ENCODE data around the gene ADAMTS4. TPM values are rescaled to one million over a fixed set of nuclear protein-coding genes. Genes with fewer than 3 reads are reported as not detected.

ADAMTS4 gene
- total RNA-seq, 1 donor from 2014 or later = 1.2 TPM

- Mint-ChIP-seq H3K4me3 (ENCODE audit: unreplicated experiment) (no peak overlapping the region), H3K36me3 (ENCODE audit: unreplicated experiment) (peaks cover 20% of the 10 kb centered on the region), H3K27me3 (ENCODE audit: unreplicated experiment) (no peaks in the 10 kb centered on the region), H3K27ac (ENCODE audit: unreplicated experiment) (no peak overlapping the region), H3K9me3 (ENCODE audit: unreplicated experiment) (no peaks in the 10 kb centered on the region), H3K4me1 (ENCODE audit: unreplicated experiment) (peaks cover 37% of the 10 kb centered on the region)
- TF ChIP-seq CTCF (IDR thresholded peaks at IDR 0.05) = no peak
- no peak for DNase-seq (ENCODE audit: extremely low spot score, unreplicated experiment)
Observed at GRCh38 chr1:161162052-161162451, 36.8 kb downstream of the ADAMTS4 start.

- no peak overlapping the region for H3K27ac Mint-ChIP-seq (ENCODE audit: unreplicated experiment)
- no peak for TF ChIP-seq CTCF (IDR thresholded peaks at IDR 0.05)
- H3K4me1 Mint-ChIP-seq (ENCODE audit: unreplicated experiment) = peaks cover 35% of the 10 kb centered on the region
- no peak overlapping the region for H3K4me3 Mint-ChIP-seq (ENCODE audit: unreplicated experiment)
- H3K9me3 Mint-ChIP-seq (ENCODE audit: unreplicated experiment) = no peaks in the 10 kb centered on the region
- H3K27me3 Mint-ChIP-seq (ENCODE audit: unreplicated experiment) = no peaks in the 10 kb centered on the region
- DNase-seq (ENCODE audit: extremely low spot score, unreplicated experiment) = no peak
- peaks cover 20% of the 10 kb centered on the region for H3K36me3 Mint-ChIP-seq (ENCODE audit: unreplicated experiment)
Observed at GRCh38 chr1:161161652-161162051, 37.2 kb downstream of the ADAMTS4 start.

- no peaks in the 10 kb centered on the region for H3K9me3 Mint-ChIP-seq (ENCODE audit: unreplicated experiment)
- H3K27ac Mint-ChIP-seq (ENCODE audit: unreplicated experiment) = no peak overlapping the region
- no peak for TF ChIP-seq CTCF (IDR thresholded peaks at IDR 0.05)
- peaks cover 32% of the 10 kb centered on the region for H3K4me1 Mint-ChIP-seq (ENCODE audit: unreplicated experiment)
- H3K36me3 Mint-ChIP-seq (ENCODE audit: unreplicated experiment) = peaks cover 20% of the 10 kb centered on the region
- DNase-seq (ENCODE audit: extremely low spot score, unreplicated experiment) = no peak
- H3K27me3 Mint-ChIP-seq (ENCODE audit: unreplicated experiment) = no peaks in the 10 kb centered on the region
- peak overlapping the region; percentile 87 for H3K4me3 Mint-ChIP-seq (ENCODE audit: unreplicated experiment)
Observed at GRCh38 chr1:161160671-161161145, 38.1 kb downstream of the ADAMTS4 start.

GRCh38 chr1:161159913-161160243 is 39.0 kb downstream of the ADAMTS4 start:
- no peak for TF ChIP-seq CTCF (IDR thresholded peaks at IDR 0.05)
- Mint-ChIP-seq H3K4me3 (ENCODE audit: unreplicated experiment) (peak overlapping the region; percentile 87), H3K27me3 (ENCODE audit: unreplicated experiment) (no peaks in the 10 kb centered on the region), H3K27ac (ENCODE audit: unreplicated experiment) (peak overlapping the region; percentile 91), H3K9me3 (ENCODE audit: unreplicated experiment) (no peaks in the 10 kb centered on the region), H3K4me1 (ENCODE audit: unreplicated experiment) (peaks cover 31% of the 10 kb centered on the region), H3K36me3 (ENCODE audit: unreplicated experiment) (peaks cover 23% of the 10 kb centered on the region)
- no peak for DNase-seq (ENCODE audit: extremely low spot score, unreplicated experiment)

GRCh38 chr1:161159087-161159912 is 39.6 kb downstream of the ADAMTS4 start, which contains the start of gene USP21:
Gene USP21 (plus strand): TSS chr1:161159500. CDS start chr1:161160641, 1,141 bp downstream.
- Mint-ChIP-seq H3K27me3 (ENCODE audit: unreplicated experiment) (no peaks in the 10 kb centered on the region), H3K27ac (ENCODE audit: unreplicated experiment) (peak within 1 kb of the TSS; percentile 91), H3K4me1 (ENCODE audit: unreplicated experiment) (peaks cover 34% of the 10 kb centered on the region), H3K36me3 (ENCODE audit: unreplicated experiment) (peaks cover 23% of the 10 kb centered on the region), H3K4me3 (ENCODE audit: unreplicated experiment) (peak within 1 kb of the TSS; percentile 87), H3K9me3 (ENCODE audit: unreplicated experiment) (no peaks in the 10 kb centered on the region)
- peak; percentile 98 for DNase-seq (ENCODE audit: extremely low spot score, unreplicated experiment)
- TF ChIP-seq CTCF (IDR thresholded peaks at IDR 0.05) = peak; percentile 19

Measured in osteocyte (in vitro differentiated cells).